ENCODE measurements around the gene UCP3.

UCP3 gene

GRCh38 chr11:74012074-74012809 is 3.4 kb upstream of the UCP3 start:
- no peak for TF ChIP-seq CTCF (conservative IDR thresholded peaks at IDR 0.05; ENCODE audit: low read depth, low read length)
- H3K4me3 ChIP-seq (ENCODE audit: low read depth, low read length), result no peak overlapping the region

GRCh38 chr11:74011360-74012073 is 2.6 kb upstream of the UCP3 start:
- DNase-seq (ENCODE audit: low read depth), result peak; percentile 78
- TF ChIP-seq CTCF (conservative IDR thresholded peaks at IDR 0.05; ENCODE audit: low read depth, low read length), result no peak

More at GRCh38 chr11:74012074-74012809, 3.4 kb upstream of the UCP3 start:
- no peak for DNase-seq (ENCODE audit: low read depth)

GRCh38 chr11:74010306-74011300 is 1.7 kb upstream of the UCP3 start:
- TF ChIP-seq CTCF (conservative IDR thresholded peaks at IDR 0.05; ENCODE audit: low read depth, low read length), result no peak
- no peak overlapping the region for H3K4me3 ChIP-seq (ENCODE audit: low read depth, low read length)
- DNase-seq (ENCODE audit: low read depth), result no peak

More at GRCh38 chr11:74011360-74012073, 2.6 kb upstream of the UCP3 start:
- no peak overlapping the region for H3K4me3 ChIP-seq (ENCODE audit: low read depth, low read length)

- DNase-seq (ENCODE audit: low read depth), result no peak
- no peak for TF ChIP-seq CTCF (conservative IDR thresholded peaks at IDR 0.05; ENCODE audit: low read depth, low read length)
- H3K4me3 ChIP-seq (ENCODE audit: low read depth, low read length), result no peak overlapping the region
Measured at GRCh38 chr11:74009675-74010305, 905 bp upstream of the UCP3 start.

- DNase-seq (ENCODE audit: low read depth), result no peak
- no peak overlapping the region for H3K4me3 ChIP-seq (ENCODE audit: low read depth, low read length)
- no peak for TF ChIP-seq CTCF (conservative IDR thresholded peaks at IDR 0.05; ENCODE audit: low read depth, low read length)
Measured at GRCh38 chr11:74009230-74009547, 304 bp upstream of the UCP3 start.

GRCh38 chr11:74007691-74008372 is 1.1 kb downstream of the UCP3 start:
- DNase-seq (ENCODE audit: low read depth), result no peak
- no peak overlapping the region for H3K4me3 ChIP-seq (ENCODE audit: low read depth, low read length)
- TF ChIP-seq CTCF (conservative IDR thresholded peaks at IDR 0.05; ENCODE audit: low read depth, low read length), result no peak
